Stimulated activated CD4-positive, alpha-beta T cell treated with anti-CD3 and anti-CD28 coated beads, Interleukin-1b, Interleukin-23, amount 100 ng/mL, for 24 hours (primary cell): ENCODE data around the gene MMEL1.

Experiments
- DNase-seq, 4 experiments: peaks; one replicate each; pipeline ENCODE4 v3.0.0-alpha.2; 2020; ENCODE audit warnings: low read depth in 4 of 4, low spot score in 1 of 4

Gene MMEL1

GRCh38 chr1:2643414-2644077 is 10.7 kb upstream of the MMEL1 start:
- no peak for DNase-seq

GRCh38 chr1:2642560-2643413 is 10.0 kb upstream of the MMEL1 start:
- peak; percentile 85 to 94 (median 88) for DNase-seq

GRCh38 chr1:2642131-2642559 is 9.3 kb upstream of the MMEL1 start:
- DNase-seq, result no peak

- no peak for DNase-seq
These were observed 8.7 kb upstream of the MMEL1 start for GRCh38 chr1:2641381-2642130.

GRCh38 chr1:2640626-2641025 is 7.8 kb upstream of the MMEL1 start:
- no peak for DNase-seq

- DNase-seq, result no peak
These were observed 7.0 kb upstream of the MMEL1 start for GRCh38 chr1:2639607-2640521.

- no peak for DNase-seq
These were observed 6.4 kb upstream of the MMEL1 start for GRCh38 chr1:2639203-2639602.

- no peak for DNase-seq
These were observed 5.8 kb upstream of the MMEL1 start for GRCh38 chr1:2638466-2639115.

GRCh38 chr1:2637442-2638145 is 4.8 kb upstream of the MMEL1 start:
- no peak for DNase-seq

- no peak for DNase-seq
These were observed 3.9 kb upstream of the MMEL1 start for GRCh38 chr1:2636733-2637132.

- no peak for DNase-seq
These were observed 2.7 kb upstream of the MMEL1 start for GRCh38 chr1:2635361-2636010.

- DNase-seq, result no peak
These were observed 1.2 kb upstream of the MMEL1 start for GRCh38 chr1:2633936-2634491.

GRCh38 chr1:2633366-2633935 is 635 bp upstream of the MMEL1 start:
- no peak for DNase-seq

- DNase-seq, result no peak
These were observed 775 bp downstream of the MMEL1 start for GRCh38 chr1:2632051-2632430.

GRCh38 chr1:2631136-2632050 is 1.4 kb downstream of the MMEL1 start:
- no peak for DNase-seq

- DNase-seq, result no peak
These were observed 2.2 kb downstream of the MMEL1 start for GRCh38 chr1:2630498-2631135.
